ENCODE data around the gene MAT1A.
"Not testable (repeated sequence)": the region's sequence is repeated elsewhere in the genome, so short reads cannot be mapped to it uniquely, and the experiment has no call there.

MAT1A gene

GRCh38 chr10:80264081-80265056 is 25.1 kb downstream of the MAT1A start:
- DNase-seq (ENCODE audit: low read depth): no peak

- no peak for DNase-seq (ENCODE audit: low read depth)
Observed at GRCh38 chr10:80261316-80262030, 28.0 kb downstream of the MAT1A start.

- peak; percentile 31 for DNase-seq (ENCODE audit: low read depth)
Observed at GRCh38 chr10:80260295-80261243, 28.9 kb downstream of the MAT1A start.

GRCh38 chr10:80259405-80259871 is 30.0 kb downstream of the MAT1A start:
- DNase-seq (ENCODE audit: low read depth): peak; percentile 43

GRCh38 chr10:80256798-80257197 is 32.7 kb downstream of the MAT1A start:
- not testable (repeated sequence) for DNase-seq (ENCODE audit: low read depth)

GRCh38 chr10:80254726-80255125 is 34.7 kb downstream of the MAT1A start:
- not testable (repeated sequence) for DNase-seq (ENCODE audit: low read depth)

GRCh38 chr10:80253963-80254271 is 35.5 kb downstream of the MAT1A start:
- not testable (repeated sequence) for DNase-seq (ENCODE audit: low read depth)

- DNase-seq (ENCODE audit: low read depth): no peak
Observed at GRCh38 chr10:80253266-80253962, 36.0 kb downstream of the MAT1A start.

- DNase-seq (ENCODE audit: low read depth): no peak
Observed at GRCh38 chr10:80252296-80252887, 37.1 kb downstream of the MAT1A start.

- peak; percentile 39 for DNase-seq (ENCODE audit: low read depth)
Observed at GRCh38 chr10:80251703-80252280, 37.7 kb downstream of the MAT1A start.

GRCh38 chr10:80250399-80250798 is 39.1 kb downstream of the MAT1A start:
- DNase-seq (ENCODE audit: low read depth): not testable (repeated sequence)

- not testable (repeated sequence) for DNase-seq (ENCODE audit: low read depth)
Observed at GRCh38 chr10:80249906-80250305, 39.6 kb downstream of the MAT1A start.

GRCh38 chr10:80247611-80248010 is 41.8 kb downstream of the MAT1A start:
- not testable (repeated sequence) for DNase-seq (ENCODE audit: low read depth)

- peak; percentile 15 for DNase-seq (ENCODE audit: low read depth)
Observed at GRCh38 chr10:80244371-80244770, 45.1 kb downstream of the MAT1A start.

GRCh38 chr10:80242341-80242740 is 47.1 kb downstream of the MAT1A start:
- not testable (repeated sequence) for DNase-seq (ENCODE audit: low read depth)

- DNase-seq (ENCODE audit: low read depth): not testable (repeated sequence)
Observed at GRCh38 chr10:80236457-80236856, 53.0 kb downstream of the MAT1A start.

- not testable (repeated sequence) for DNase-seq (ENCODE audit: low read depth)
Observed at GRCh38 chr10:80234331-80235235, 54.9 kb downstream of the MAT1A start.

- DNase-seq (ENCODE audit: low read depth): peak; percentile 4
Observed at GRCh38 chr10:80233871-80234270, 55.6 kb downstream of the MAT1A start.

- DNase-seq (ENCODE audit: low read depth): peak; percentile 32
Observed at GRCh38 chr10:80226723-80227122, 62.7 kb downstream of the MAT1A start.
